ENCODE measurements around the gene PBX4. TPM values are rescaled to one million over a fixed set of nuclear protein-coding genes. Genes with fewer than 3 reads are reported as not detected.

PBX4 gene
- total RNA-seq, 1 donor from 2014 or later, result 72.1 TPM

- intact Hi-C loops (cut with micrococcal nuclease), result loop anchor here (1.0 kb wide), 4 partner anchors 10 to 37 kb away; partner anchors contain the start of genes GMIP and PBX4
These were observed 9.4 kb upstream of the PBX4 start, which contains the start of gene LPAR2 for GRCh38 chr19:19627621-19628500. Gene LPAR2 (minus strand): TSS chr19:19628220. CDS start chr19:19627275, 945 bp downstream.

GRCh38 chr19:19626516-19627472, 8.3 kb upstream of the PBX4 start:
- intact Hi-C loops (cut with micrococcal nuclease), result loop anchor here (1.0 kb wide), 3 partner anchors 8 to 35 kb away; partner anchors contain the start of genes GMIP and PBX4

GRCh38 chr19:19624032-19624570, 5.6 kb upstream of the PBX4 start:
- intact Hi-C loops (cut with micrococcal nuclease), result no loop called here

- intact Hi-C loops (cut with micrococcal nuclease), result no loop called here
These were observed 4.9 kb upstream of the PBX4 start for GRCh38 chr19:19623383-19623782.

- intact Hi-C loops (cut with micrococcal nuclease), result loop anchor here (2.0 kb wide), 1 partner anchor 43 kb away; the partner anchor contains the start of gene ATP13A1
These were observed 1.3 kb upstream of the PBX4 start for GRCh38 chr19:19619849-19620210.

GRCh38 chr19:19619181-19619848, 828 bp upstream of the PBX4 start:
- intact Hi-C loops (cut with micrococcal nuclease), result loop anchor here (2.0 kb wide), 1 partner anchor 43 kb away; the partner anchor contains the start of gene ATP13A1

GRCh38 chr19:19615086-19615485, 3.4 kb downstream of the PBX4 start:
- intact Hi-C loops (cut with micrococcal nuclease), result no loop called here

GRCh38 chr19:19613506-19613905, 5.0 kb downstream of the PBX4 start:
- intact Hi-C loops (cut with micrococcal nuclease), result no loop called here

GRCh38 chr19:19610376-19611202, 7.9 kb downstream of the PBX4 start:
- intact Hi-C loops (cut with micrococcal nuclease), result no loop called here

- intact Hi-C loops (cut with micrococcal nuclease), result loop anchor here (1.0 kb wide), 3 partner anchors 8 to 15 kb away; partner anchors contain the start of gene PBX4
These were observed 11.8 kb downstream of the PBX4 start for GRCh38 chr19:19606686-19607085.

- intact Hi-C loops (cut with micrococcal nuclease), result loop anchor here (1.0 kb wide), 3 partner anchors 8 to 15 kb away; partner anchors contain the start of gene PBX4
These were observed 12.5 kb downstream of the PBX4 start for GRCh38 chr19:19606021-19606420.

- intact Hi-C loops (cut with micrococcal nuclease), result no loop called here
These were observed 15.7 kb downstream of the PBX4 start for GRCh38 chr19:19602713-19603324.

GRCh38 chr19:19602136-19602712, 16.3 kb downstream of the PBX4 start:
- intact Hi-C loops (cut with micrococcal nuclease), result no loop called here

GRCh38 chr19:19600793-19601330, 17.6 kb downstream of the PBX4 start:
- intact Hi-C loops (cut with micrococcal nuclease), result no loop called here

- intact Hi-C loops (cut with micrococcal nuclease), result loop anchor here (1.0 to 10.0 kb wide), 8 partner anchors 7 to 1426 kb away; partner anchors contain the start of genes BORCS8, PBX4, RFXANK and ZNF101
These were observed 19.6 kb downstream of the PBX4 start for GRCh38 chr19:19598728-19599451.

GRCh38 chr19:19597809-19598306, 20.6 kb downstream of the PBX4 start:
- intact Hi-C loops (cut with micrococcal nuclease), result loop anchor here (1.0 to 10.0 kb wide), 8 partner anchors 8 to 1427 kb away; partner anchors contain the start of genes BORCS8, PBX4, RFXANK and ZNF101

GRCh38 chr19:19595171-19595701, 23.3 kb downstream of the PBX4 start:
- intact Hi-C loops (cut with micrococcal nuclease), result loop anchor here (10.0 kb wide), 1 partner anchor 1430 kb away; the partner anchor contains the start of gene ZNF430

Data from T-helper 1 cell treated with Interleukin-12 subunit alpha and Interleukin-12 subunit beta and Interleukin-4 antibody, amounts not matched to agents 30 ng/mL and 1 ng/mL, for 36 hours (primary cell).